ENCODE measurements around the gene KMT2B.

KMT2B gene

GRCh38 chr19:35780717-35781116 lies 62.9 kb downstream of the KMT2B start:
- DNase-seq = no peak

DNA sequence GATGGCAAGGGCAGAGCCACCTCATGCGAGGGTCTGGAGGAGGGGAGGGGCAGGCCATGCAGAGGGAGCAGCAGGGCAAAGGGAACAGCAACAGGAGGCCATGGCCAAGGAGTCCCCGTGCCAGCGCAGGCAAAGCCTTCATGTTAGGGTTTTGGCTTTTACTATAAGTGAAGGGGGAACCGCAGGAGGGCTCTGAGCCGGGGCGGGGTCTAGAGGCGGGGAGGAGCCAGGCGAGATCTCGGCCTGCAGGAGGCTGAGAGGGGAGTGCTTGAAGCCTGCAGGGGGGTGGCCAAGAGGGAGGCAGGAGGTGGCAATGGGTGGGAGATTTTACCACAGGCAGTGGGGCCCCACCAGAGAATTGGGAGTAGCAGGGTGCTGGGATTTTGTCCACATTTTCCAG lies 63.8 kb downstream of the KMT2B start:
- no peak for DNase-seq

DNA sequence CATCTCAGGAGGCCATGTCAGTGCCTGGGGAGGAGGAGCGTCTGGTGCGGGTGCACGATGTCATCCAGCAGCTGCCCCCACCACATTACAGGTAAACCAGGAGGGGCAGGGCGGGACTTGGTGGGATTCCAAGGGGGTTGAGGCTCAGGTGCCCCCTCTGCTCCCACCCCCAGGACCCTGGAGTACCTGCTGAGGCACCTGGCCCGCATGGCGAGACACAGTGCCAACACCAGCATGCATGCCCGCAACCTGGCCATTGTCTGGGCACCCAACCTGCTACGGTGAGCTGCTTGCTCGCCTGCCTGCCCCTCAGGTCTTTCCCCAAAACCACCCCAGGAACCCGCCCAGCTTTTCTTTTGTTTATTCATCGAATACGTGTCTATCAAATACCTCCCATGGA lies 64.8 kb downstream of the KMT2B start:
- DNase-seq = no peak

DNA sequence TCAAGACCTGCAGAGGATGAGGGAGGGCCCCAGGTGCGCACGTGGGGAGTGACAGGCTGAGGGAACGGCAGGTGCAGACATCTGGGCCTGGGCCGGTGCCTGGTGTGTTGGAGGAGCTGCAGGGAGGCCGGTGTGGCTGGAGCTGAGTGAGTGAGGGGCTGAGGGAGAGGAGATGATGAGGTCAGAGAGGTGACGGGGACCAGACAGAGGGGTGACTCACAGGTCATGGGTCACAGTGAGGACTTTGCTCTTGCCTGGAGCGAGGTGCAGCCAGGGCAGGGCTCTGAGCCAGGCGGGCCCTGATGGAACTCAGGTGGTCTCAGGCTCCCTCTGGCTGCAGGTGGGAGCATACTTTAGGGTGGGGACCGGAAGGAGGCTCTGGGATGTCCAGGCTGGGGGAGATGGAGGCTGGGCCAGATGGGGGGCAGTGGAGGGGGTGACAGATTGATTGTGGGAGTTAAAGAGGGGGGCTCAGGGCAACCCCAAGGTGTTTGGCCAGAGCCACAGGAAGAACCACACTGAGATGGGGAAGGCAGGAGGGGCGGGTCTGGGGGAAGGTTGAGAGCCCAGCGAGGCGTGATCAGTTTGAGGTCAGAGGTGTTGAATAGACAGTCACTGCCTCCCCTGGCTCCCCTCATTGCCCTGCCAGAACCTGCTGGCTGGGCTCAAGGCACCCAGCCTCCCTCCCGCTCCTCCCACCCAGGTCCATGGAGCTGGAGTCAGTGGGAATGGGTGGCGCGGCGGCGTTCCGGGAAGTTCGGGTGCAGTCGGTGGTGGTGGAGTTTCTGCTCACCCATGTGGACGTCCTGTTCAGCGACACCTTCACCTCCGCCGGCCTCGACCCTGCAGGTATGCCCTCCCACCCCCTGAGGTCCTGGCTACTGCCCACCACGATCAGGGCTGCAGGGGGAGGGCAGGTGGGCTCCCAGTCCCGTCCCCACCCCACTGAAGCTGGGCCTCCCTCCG lies 65.9 kb downstream of the KMT2B start:
- DNase-seq = no peak

DNA sequence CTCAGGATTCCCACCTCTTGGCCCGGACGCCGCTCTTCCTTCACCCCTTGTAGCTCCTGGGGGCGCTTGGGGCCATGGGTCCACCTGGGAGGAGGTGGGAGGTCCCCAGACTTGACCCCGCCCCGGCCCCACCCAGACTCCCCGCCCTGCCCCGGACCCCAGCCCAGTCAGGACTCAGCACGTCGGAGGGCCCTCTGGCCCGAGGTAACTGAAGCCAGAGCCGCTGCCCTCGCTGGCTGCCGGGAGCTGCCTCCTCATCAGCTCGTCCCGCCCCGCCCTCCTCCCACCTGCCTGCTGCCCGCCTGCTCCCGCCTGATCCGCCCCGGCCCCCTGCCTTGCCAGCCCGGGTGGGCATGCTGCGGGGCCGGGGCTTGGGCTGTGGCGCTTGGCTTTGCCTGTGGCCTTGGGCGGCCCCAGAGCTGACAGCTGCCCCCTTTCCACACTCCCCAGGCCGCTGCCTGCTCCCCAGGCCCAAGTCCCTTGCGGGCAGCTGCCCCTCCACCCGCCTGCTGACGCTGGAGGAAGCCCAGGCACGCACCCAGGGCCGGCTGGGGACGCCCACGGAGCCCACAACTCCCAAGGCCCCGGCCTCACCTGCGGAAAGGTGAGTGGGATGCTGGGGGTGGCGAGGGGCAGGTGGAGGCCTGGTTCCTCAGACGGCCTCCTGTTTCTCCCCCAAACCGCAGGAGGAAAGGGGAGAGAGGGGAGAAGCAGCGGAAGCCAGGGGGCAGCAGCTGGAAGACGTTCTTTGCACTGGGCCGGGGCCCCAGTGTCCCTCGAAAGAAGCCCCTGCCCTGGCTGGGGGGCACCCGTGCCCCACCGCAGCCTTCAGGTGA lies 66.9 kb downstream of the KMT2B start:
- DNase-seq = no peak

- no peak for DNase-seq
These were observed 67.5 kb downstream of the KMT2B start for GRCh38 chr19:35785339-35785627.

DNA sequence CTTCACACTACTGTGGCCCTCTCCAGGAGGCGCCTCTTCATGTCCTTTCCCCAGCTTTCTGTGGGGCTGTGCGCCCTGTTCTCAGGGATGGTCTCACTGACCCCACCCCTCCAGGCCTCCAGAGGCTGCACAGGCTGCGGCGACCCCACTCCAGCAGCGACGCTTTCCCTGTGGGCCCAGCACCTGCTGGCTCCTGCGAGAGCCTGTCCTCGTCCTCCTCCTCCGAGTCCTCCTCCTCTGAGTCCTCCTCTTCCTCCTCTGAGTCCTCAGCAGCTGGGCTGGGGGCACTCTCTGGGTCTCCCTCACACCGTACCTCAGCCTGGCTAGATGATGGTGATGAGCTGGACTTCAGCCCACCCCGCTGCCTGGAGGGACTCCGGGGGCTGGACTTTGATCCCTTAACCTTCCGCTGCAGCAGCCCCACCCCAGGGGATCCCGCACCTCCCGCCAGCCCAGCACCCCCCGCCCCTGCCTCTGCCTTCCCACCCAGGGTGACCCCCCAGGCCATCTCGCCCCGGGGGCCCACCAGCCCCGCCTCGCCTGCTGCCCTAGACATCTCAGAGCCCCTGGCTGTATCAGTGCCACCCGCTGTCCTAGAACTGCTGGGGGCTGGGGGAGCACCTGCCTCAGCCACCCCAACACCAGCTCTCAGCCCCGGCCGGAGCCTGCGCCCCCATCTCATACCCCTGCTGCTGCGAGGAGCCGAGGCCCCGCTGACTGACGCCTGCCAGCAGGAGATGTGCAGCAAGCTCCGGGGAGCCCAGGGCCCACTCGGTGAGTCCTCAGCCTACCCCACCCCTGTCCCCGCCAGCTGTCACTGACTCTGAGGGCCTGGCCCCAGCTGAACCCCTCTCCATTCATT lies 68.7 kb downstream of the KMT2B start:
- no peak for DNase-seq

GRCh38 chr19:35787227-35787799 lies 69.5 kb downstream of the KMT2B start:
- no peak for DNase-seq

Data from CD4-positive, alpha-beta T cell treated with Interleukin-17A for 4 hours (primary cell).